Epithelial cell of proximal tubule (primary cell): ENCODE results near the gene FUT9. TPM values are rescaled to one million over a fixed set of nuclear protein-coding genes. Genes with fewer than 3 reads are reported as not detected.

Source experiments
- DNase-seq: peaks from one replicate; pipeline ENCODE4 v3.0.0-alpha.2; 2011; ENCODE audit warnings: low read depth
- H3K4me3 ChIP-seq: 2 replicates; pipeline ENCODE4 v1.5.1; 2011; ENCODE audit warnings: low read depth, mild to moderate bottlenecking, low read length
- CTCF ChIP-seq: conservative IDR thresholded peaks from 2 replicates; pipeline ENCODE4 v1.5.1; 2012; ENCODE audit warnings: low read depth, mild to moderate bottlenecking, low read length
- total RNA-seq: library from RNA; depleted of rRNA; stranded (reverse); fragments of >200 nt; gene quantifications from 2 replicates; pipeline ENCODE4 v1.2.3, GENCODE V29; 2015

FUT9 gene
- total RNA-seq, 1 donor from 2014 or later: 0.46 TPM

- TF ChIP-seq CTCF: no peak
- no peak overlapping the region for H3K4me3 ChIP-seq
- no peak for DNase-seq
Measured at GRCh38 chr6:96138406-96138805, 122.6 kb downstream of the FUT9 start.

- no peak for TF ChIP-seq CTCF
- H3K4me3 ChIP-seq: no peak overlapping the region
- no peak for DNase-seq
Measured at GRCh38 chr6:96142142-96142541, 126.4 kb downstream of the FUT9 start.

- no peak for DNase-seq
- no peak for TF ChIP-seq CTCF
- no peak overlapping the region for H3K4me3 ChIP-seq
Measured at GRCh38 chr6:96150431-96150830, 134.7 kb downstream of the FUT9 start.

- no peak overlapping the region for H3K4me3 ChIP-seq
- DNase-seq: no peak
- no peak for TF ChIP-seq CTCF
Measured at GRCh38 chr6:96151707-96152106, 135.9 kb downstream of the FUT9 start.

- TF ChIP-seq CTCF: no peak
- no peak overlapping the region for H3K4me3 ChIP-seq
- DNase-seq: no peak
Measured at GRCh38 chr6:96152114-96152708, 136.4 kb downstream of the FUT9 start.

GRCh38 chr6:96153775-96154174 is 138.0 kb downstream of the FUT9 start:
- H3K4me3 ChIP-seq: no peak overlapping the region
- TF ChIP-seq CTCF: peak; percentile 37
- DNase-seq: no peak

- TF ChIP-seq CTCF: no peak
- H3K4me3 ChIP-seq: no peak overlapping the region
- no peak for DNase-seq
Measured at GRCh38 chr6:96156425-96156824, 140.7 kb downstream of the FUT9 start.
